Activated gamma-delta T cell treated with Interleukin-2 at 50 U/mL for 16 hours (primary cell): Measurements from ENCODE around the gene GZMM.
A peak's percentile ranks its signal among the peaks of the same experiment; 100 is the strongest.

ENCODE experiments used
- DNase-seq: peaks from one replicate; pipeline ENCODE4 v3.0.0-alpha.2; 2020

GZMM gene

GRCh38 chr19:567296-567900 is 23.5 kb downstream of the GZMM start:
- no peak for DNase-seq

- no peak for DNase-seq
These were observed 26.4 kb downstream of the GZMM start for GRCh38 chr19:570251-570686.

- peak; percentile 45 for DNase-seq
These were observed 27.2 kb downstream of the GZMM start for GRCh38 chr19:570937-571565.

- no peak for DNase-seq
These were observed 27.7 kb downstream of the GZMM start for GRCh38 chr19:571566-571974.

GRCh38 chr19:572140-572742 is 28.4 kb downstream of the GZMM start, which contains the start of gene BSG:
BSG (plus strand) TSS chr19:572596; CDS start chr19:572635, 39 bp downstream.
- peak; percentile 98 for DNase-seq

GRCh38 chr19:572743-573518 is 29.1 kb downstream of the GZMM start:
- no peak for DNase-seq

- DNase-seq: no peak
These were observed 29.6 kb downstream of the GZMM start for GRCh38 chr19:573519-573825.

- no peak for DNase-seq
These were observed 31.0 kb downstream of the GZMM start for GRCh38 chr19:574658-575526.

GRCh38 chr19:575527-576506 is 32.0 kb downstream of the GZMM start:
- DNase-seq: no peak

GRCh38 chr19:576768-577438 is 33.0 kb downstream of the GZMM start:
- DNase-seq: no peak

GRCh38 chr19:577439-578392 is 33.9 kb downstream of the GZMM start:
- DNase-seq: no peak

- DNase-seq: no peak
These were observed 35.4 kb downstream of the GZMM start for GRCh38 chr19:579111-579841.

GRCh38 chr19:579842-580155 is 35.9 kb downstream of the GZMM start:
- DNase-seq: no peak

GRCh38 chr19:580274-580835 is 36.5 kb downstream of the GZMM start:
- no peak for DNase-seq

- no peak for DNase-seq
These were observed 37.7 kb downstream of the GZMM start for GRCh38 chr19:581399-582111.

- no peak for DNase-seq
These were observed 38.8 kb downstream of the GZMM start for GRCh38 chr19:582497-583197.

GRCh38 chr19:583198-583967 is 39.5 kb downstream of the GZMM start:
- DNase-seq: no peak
